OCI-LY7 (cell line): ENCODE results near the gene FAH. TPM values are rescaled to one million over a fixed set of nuclear protein-coding genes. Genes with fewer than 3 reads are reported as not detected.

Source experiments
- BruUV-seq: library from RNA; stranded (reverse); fragments of 400-500 nt; replicated peaks from 2 replicates; lab custom pipeline; 2021; lab: Mats Ljungman, UMichigan
- CTCF ChIA-PET: fragments of 300-600 bp; sonication (Branson Sonifier 250); formaldehyde crosslinking; loops from one replicate; lab custom pipeline; 2022; ENCODE audit warnings: antibody characterized with exemption; ENCODE audit not compliant: unreplicated experiment; lab: Charles Lee
- POLR2A ChIA-PET: fragments of 300-600 bp; sonication (Branson Sonifier 250); formaldehyde crosslinking; loops from one replicate; lab custom pipeline; 2022; ENCODE audit warnings: antibody characterized with exemption; lab: Charles Lee
- DNase-seq: peaks from one replicate; pipeline ENCODE4 v3.0.0-alpha.2; 2015; ENCODE audit warnings: low spot score
- H2AFZ ChIP-seq: fragments of 200-600 bp; sonication (generic), shearing (Covaris generic); 2 replicates; pipeline ENCODE4 v1.6.1; 2014; ENCODE audit warnings: mild to moderate bottlenecking, antibody characterized with exemption, low read length, moderate library complexity
- H3K27ac ChIP-seq: fragments of 200-600 bp; sonication (generic); 2 replicates; pipeline ENCODE4 v1.5.1; 2014; ENCODE audit warnings: mixed run types, low read depth, mild to moderate bottlenecking, moderate library complexity, low read length, inconsistent platforms; ENCODE audit not compliant: poor library complexity, severe bottlenecking
- H3K36me3 ChIP-seq: fragments of 200-600 bp; sonication (generic); 2 replicates; pipeline ENCODE4 v1.6.1; 2014; ENCODE audit warnings: mild to moderate bottlenecking, antibody characterized with exemption, low read length, moderate library complexity, mixed read lengths; ENCODE audit not compliant: insufficient read depth
- H3K4me1 ChIP-seq: fragments of 200-600 bp; sonication (generic); 2 replicates; pipeline ENCODE4 v1.5.1; 2014; ENCODE audit warnings: mild to moderate bottlenecking, low read length; ENCODE audit not compliant: insufficient read depth, poor library complexity, severe bottlenecking
- H3K4me2 ChIP-seq: fragments of 200-600 bp; sonication (generic); 2 replicates; pipeline ENCODE4 v1.6.1; 2014; ENCODE audit warnings: mild to moderate bottlenecking, low read length
- H3K4me3 ChIP-seq: fragments of 200-600 bp; sonication (generic); 2 replicates; pipeline ENCODE4 v1.5.1; 2014; ENCODE audit warnings: mild to moderate bottlenecking, low read depth, low read length; ENCODE audit not compliant: poor library complexity, severe bottlenecking
- H3K79me2 ChIP-seq: fragments of 200-600 bp; sonication (generic); 2 replicates; pipeline ENCODE4 v1.6.1; 2016; ENCODE audit warnings: low read depth, mild to moderate bottlenecking, low read length, moderate library complexity, mixed read lengths; ENCODE audit not compliant: insufficient read depth
- H3K9me2 ChIP-seq: fragments of 200-600 bp; sonication (generic); 2 replicates; pipeline ENCODE4 v1.6.1; 2016; ENCODE audit warnings: mild to moderate bottlenecking, low read length, mixed read lengths; ENCODE audit not compliant: insufficient read depth
- H3K9me3 ChIP-seq: fragments of 200-600 bp; sonication (generic); 2 replicates; pipeline ENCODE4 v1.6.1; 2014; ENCODE audit warnings: mild to moderate bottlenecking, mixed run types, low read length, mixed read lengths
- H4K20me1 ChIP-seq: fragments of 200-600 bp; sonication (generic); 2 replicates; pipeline ENCODE4 v1.6.1; 2014; ENCODE audit warnings: mild to moderate bottlenecking, antibody characterized with exemption, low read length, moderate library complexity, mixed read lengths; ENCODE audit not compliant: insufficient read depth
- EZH2phosphoT487 ChIP-seq: fragments of 200-600 bp; sonication (generic); IDR thresholded peaks from 2 replicates; pipeline ENCODE4 v1.6.1; 2018; ENCODE audit warnings: low read depth, borderline replicate concordance, mild to moderate bottlenecking, mixed run types, antibody characterized with exemption, low read length, moderate library complexity, mixed read lengths
- intact Hi-C: fragments of 100-400 bp; cut with micrococcal nuclease; formaldehyde crosslinking; loops from one replicate; pipeline ENCODE4 v1.10.0; 2022; ENCODE audit not compliant: unreplicated experiment
- total RNA-seq, 2 experiments: library from RNA; depleted of rRNA in 1 of 2; stranded (reverse); fragments of >200 nt in 1 of 2; shearing (Covaris generic) in 1 of 2; gene quantifications; 2 replicates each; pipeline ENCODE4 v1.2.3, GENCODE V29; 2014 to 2022
- TF ChIP-seq, protein P1 (sequence below): fragments of 200-600 bp; sonication (generic); conservative IDR thresholded peaks from 2 replicates; pipeline ENCODE4 v1.5.1; 2014; ENCODE audit warnings: mild to moderate bottlenecking, antibody characterized with exemption, low read length, moderate library complexity, mixed read lengths

The FAH gene
- total RNA-seq, 2 experiments from 2014 or later: 9.4 to 18.4 TPM

DNA sequence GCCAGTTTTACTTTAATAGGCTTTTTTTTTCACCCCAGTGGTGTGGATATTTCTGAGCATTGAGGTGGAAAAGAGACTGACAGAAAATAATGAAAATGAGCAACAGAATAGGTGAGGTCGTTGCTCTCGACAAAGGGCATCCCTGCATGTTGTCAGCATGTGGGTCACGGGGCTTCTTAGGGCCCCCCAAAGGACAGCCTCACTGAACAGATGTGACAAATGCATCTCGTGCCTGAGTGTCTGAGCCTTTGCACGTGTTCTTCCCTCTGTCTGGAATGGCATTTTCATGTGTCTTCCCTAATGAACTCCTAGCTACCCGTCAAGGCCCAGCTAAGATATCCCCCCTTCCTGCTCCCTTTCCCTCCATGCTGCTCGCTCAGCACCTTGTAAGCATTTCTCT, 31.8 kb downstream of the FAH start:
- no peaks in the 10 kb centered on the region for H4K20me1 ChIP-seq
- TF ChIP-seq, protein P1, sequence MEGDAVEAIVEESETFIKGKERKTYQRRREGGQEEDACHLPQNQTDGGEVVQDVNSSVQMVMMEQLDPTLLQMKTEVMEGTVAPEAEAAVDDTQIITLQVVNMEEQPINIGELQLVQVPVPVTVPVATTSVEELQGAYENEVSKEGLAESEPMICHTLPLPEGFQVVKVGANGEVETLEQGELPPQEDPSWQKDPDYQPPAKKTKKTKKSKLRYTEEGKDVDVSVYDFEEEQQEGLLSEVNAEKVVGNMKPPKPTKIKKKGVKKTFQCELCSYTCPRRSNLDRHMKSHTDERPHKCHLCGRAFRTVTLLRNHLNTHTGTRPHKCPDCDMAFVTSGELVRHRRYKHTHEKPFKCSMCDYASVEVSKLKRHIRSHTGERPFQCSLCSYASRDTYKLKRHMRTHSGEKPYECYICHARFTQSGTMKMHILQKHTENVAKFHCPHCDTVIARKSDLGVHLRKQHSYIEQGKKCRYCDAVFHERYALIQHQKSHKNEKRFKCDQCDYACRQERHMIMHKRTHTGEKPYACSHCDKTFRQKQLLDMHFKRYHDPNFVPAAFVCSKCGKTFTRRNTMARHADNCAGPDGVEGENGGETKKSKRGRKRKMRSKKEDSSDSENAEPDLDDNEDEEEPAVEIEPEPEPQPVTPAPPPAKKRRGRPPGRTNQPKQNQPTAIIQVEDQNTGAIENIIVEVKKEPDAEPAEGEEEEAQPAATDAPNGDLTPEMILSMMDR: no peak
- no peak for TF ChIP-seq EZH2phosphoT487
- H2AFZ ChIP-seq: no peak overlapping the region
- no peaks in the 10 kb centered on the region for H3K9me3 ChIP-seq
- no peaks in the 10 kb centered on the region for H3K9me2 ChIP-seq
- CTCF ChIA-PET: no interaction called here
- H3K4me3 ChIP-seq: no peak overlapping the region
- no TSS peak for BruUV-seq
- DNase-seq: no peak
- H3K36me3 ChIP-seq: no peaks in the 10 kb centered on the region
- H3K4me1 ChIP-seq: no peaks in the 10 kb centered on the region
- no peaks in the 10 kb centered on the region for H3K79me2 ChIP-seq
- intact Hi-C loops: no loop called here
- H3K4me2 ChIP-seq: no peak overlapping the region
- POLR2A ChIA-PET: no interaction called here
- H3K27ac ChIP-seq: no peak overlapping the region

DNA sequence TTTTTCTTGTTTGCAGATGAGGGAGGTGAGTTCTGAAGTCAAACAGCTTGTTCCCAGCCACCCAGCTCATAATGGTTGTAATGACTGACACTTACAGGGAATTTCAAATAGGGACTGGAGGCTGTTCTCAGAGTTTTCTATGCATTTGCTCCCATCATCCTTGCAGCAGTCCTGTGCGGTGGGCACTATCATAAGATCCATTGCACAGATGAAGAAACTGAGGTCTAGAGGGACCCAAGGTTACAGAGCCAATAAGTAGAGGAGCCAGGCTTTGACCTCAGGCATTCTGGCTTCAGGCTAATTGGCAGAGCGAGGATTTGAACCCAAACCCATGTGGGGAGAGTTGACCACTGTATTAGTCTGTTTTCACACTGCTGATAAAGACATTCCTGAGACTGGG, 32.4 kb downstream of the FAH start:
- H3K79me2 ChIP-seq: no peaks in the 10 kb centered on the region
- no peaks in the 10 kb centered on the region for H4K20me1 ChIP-seq
- no TSS peak for BruUV-seq
- TF ChIP-seq EZH2phosphoT487: no peak
- TF ChIP-seq, protein P1: no peak
- H3K4me2 ChIP-seq: no peak overlapping the region
- H3K4me3 ChIP-seq: no peak overlapping the region
- intact Hi-C loops: no loop called here
- H3K4me1 ChIP-seq: no peaks in the 10 kb centered on the region
- no peaks in the 10 kb centered on the region for H3K9me2 ChIP-seq
- no peak for DNase-seq
- POLR2A ChIA-PET: no interaction called here
- no peak overlapping the region for H2AFZ ChIP-seq
- H3K9me3 ChIP-seq: no peaks in the 10 kb centered on the region
- H3K36me3 ChIP-seq: no peaks in the 10 kb centered on the region
- H3K27ac ChIP-seq: no peak overlapping the region
- CTCF ChIA-PET: no interaction called here

DNA sequence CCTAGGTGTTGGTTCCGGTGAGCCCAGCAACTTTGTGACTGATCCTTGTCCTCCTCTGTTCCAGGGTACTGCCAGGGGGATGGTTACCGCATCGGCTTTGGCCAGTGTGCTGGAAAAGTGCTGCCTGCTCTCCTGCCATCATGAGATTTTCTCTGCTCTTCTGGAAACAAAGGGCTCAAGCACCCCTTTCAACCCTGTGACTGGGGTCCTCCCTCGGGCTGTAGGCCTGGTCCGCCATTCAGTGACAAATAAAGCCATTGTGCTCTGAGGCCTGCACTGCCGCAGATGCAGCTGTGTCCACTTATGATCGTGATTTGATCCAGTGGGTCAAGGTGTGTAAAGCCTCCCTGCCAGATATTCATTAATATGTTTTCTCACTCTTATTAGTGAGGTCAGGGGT, 33.3 kb downstream of the FAH start:
- H3K27ac ChIP-seq: no peak overlapping the region
- H2AFZ ChIP-seq: no peak overlapping the region
- H3K4me1 ChIP-seq: no peaks in the 10 kb centered on the region
- H4K20me1 ChIP-seq: no peaks in the 10 kb centered on the region
- no peaks in the 10 kb centered on the region for H3K79me2 ChIP-seq
- H3K9me3 ChIP-seq: no peaks in the 10 kb centered on the region
- TF ChIP-seq, protein P1: no peak
- no peak for TF ChIP-seq EZH2phosphoT487
- no TSS peak for BruUV-seq
- intact Hi-C loops: no loop called here
- no peaks in the 10 kb centered on the region for H3K36me3 ChIP-seq
- H3K4me2 ChIP-seq: no peak overlapping the region
- H3K9me2 ChIP-seq: no peaks in the 10 kb centered on the region
- POLR2A ChIA-PET: no interaction called here
- no peak overlapping the region for H3K4me3 ChIP-seq
- CTCF ChIA-PET: no interaction called here
- DNase-seq: no peak
